ENCODE data around the gene FNDC3B. TPM values are rescaled to one million over a fixed set of nuclear protein-coding genes. Genes with fewer than 3 reads are reported as not detected.

FNDC3B gene
- total and polyA plus RNA-seq, 2 donors (not counting 3 experiments of a cell fraction or from before 2014, with no cell fraction given): 91.6 to 295 TPM

DNA sequence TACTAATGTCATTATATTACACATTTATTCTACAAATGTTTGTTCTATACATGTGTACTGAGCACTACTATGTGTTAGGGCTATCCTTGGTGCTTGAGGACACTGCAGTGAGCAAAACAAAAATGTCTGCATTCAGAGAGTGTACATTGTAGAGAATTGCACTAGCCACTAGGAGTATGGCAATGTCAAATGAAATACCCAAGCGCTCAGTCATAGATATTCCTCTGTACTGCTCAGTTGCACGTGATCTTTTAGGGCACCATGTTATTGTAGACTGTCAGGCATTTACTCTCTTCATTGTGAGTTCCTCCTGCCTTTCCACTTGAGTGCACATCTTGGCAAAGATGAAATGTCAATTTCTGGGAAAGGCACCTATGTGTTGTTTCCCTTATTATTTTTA is 36.8 kb downstream of the FNDC3B start:
- peaks cover 2% of the 10 kb centered on the region for H3K9me1 ChIP-seq (replicated peaks; ENCODE audit: control insufficient read depth, extremely low read depth, insufficient read depth, low read length)
- FAIRE-seq (no peak), DNase-seq (ENCODE audit: low read depth, low spot score) (no peak)
- peaks cover 99% of the 10 kb centered on the region for H3K79me2 ChIP-seq (ENCODE audit: control insufficient read depth, insufficient read depth, low read length)
- peaks cover 18% of the 10 kb centered on the region for H3K4me1 ChIP-seq (ENCODE audit: control insufficient read depth, extremely low read depth, insufficient read depth, low read length)
- H3K27me3 ChIP-seq (ENCODE audit: control insufficient read depth in 2 of 2, insufficient read depth in 2 of 2, low read length in 2 of 2): no peaks in the 10 kb centered on the region
- CTCF ChIA-PET: no interaction called here
- peaks cover 2 to 7% of the 10 kb centered on the region in 2 experiments for H3K36me3 ChIP-seq (ENCODE audit: control insufficient read depth in 2 of 2, extremely low read depth in 1 of 2, insufficient read depth in 2 of 2, low read length in 2 of 2)
- H3K9me3 ChIP-seq (replicated peaks; ENCODE audit: control insufficient read depth, insufficient read depth, low read length): no peaks in the 10 kb centered on the region
- H4K20me1 ChIP-seq (replicated peaks; ENCODE audit: control insufficient read depth, extremely low read depth, insufficient read depth, low read length): peaks cover 32% of the 10 kb centered on the region
- no peak overlapping the region for H2AFZ ChIP-seq (ENCODE audit: low read depth, low read length)
- dilution Hi-C loops (cut with MboI; ENCODE audit: extremely low pct_ligation_motif_present, low sequenced_read_pairs) (no loop called here), intact Hi-C loops (cut with micrococcal nuclease) (no loop called here)
- H3K27ac ChIP-seq (ENCODE audit: insufficient read depth, low read depth, low read length): no peak overlapping the region
- no peak overlapping the region for H3K9ac ChIP-seq (replicated peaks; ENCODE audit: extremely low read depth, insufficient read depth, low read length)
- no peak overlapping the region for H3K4me2 ChIP-seq (ENCODE audit: insufficient read depth, low read length)
- POLR2A ChIA-PET: interaction anchor here (0.7 kb wide), 1 partner anchor 466 kb away, joined by 3 read pairs; no protein-coding TSS in a partner anchor
- TF ChIP-seq JUN (IDR thresholded peaks at IDR 0.05; ENCODE audit: borderline replicate concordance, insufficient read depth, insufficient read length, low read depth): no peak
- TF ChIP-seq, protein P1, sequence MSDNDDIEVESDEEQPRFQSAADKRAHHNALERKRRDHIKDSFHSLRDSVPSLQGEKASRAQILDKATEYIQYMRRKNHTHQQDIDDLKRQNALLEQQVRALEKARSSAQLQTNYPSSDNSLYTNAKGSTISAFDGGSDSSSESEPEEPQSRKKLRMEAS (IDR thresholded peaks at IDR 0.05; ENCODE audit: insufficient read depth, insufficient read length): no peak
- TF ChIP-seq POLR2A (IDR thresholded peaks at IDR 0.05; ENCODE audit: low read depth, low read length): no peak
- no peak for TF ChIP-seq EZH2 (IDR thresholded peaks at IDR 0.05; ENCODE audit: borderline replicate concordance, low read depth, low read length, severe bottlenecking)
- TF ChIP-seq GATA2 (IDR thresholded peaks at IDR 0.05; ENCODE audit: insufficient read depth, insufficient read length, low read depth, low read length): no peak
- no peak for TF ChIP-seq CTCF (IDR thresholded peaks at IDR 0.05; ENCODE audit: extremely low read depth in 1 of 2, insufficient read depth in 1 of 2, low read depth in 1 of 2, low read length in 2 of 2)
- no peak for TF ChIP-seq MYC (IDR thresholded peaks at IDR 0.05; ENCODE audit: low read depth, low read length)
- no peak overlapping the region for H3K4me3 ChIP-seq (replicated peaks in 1 of 3; ENCODE audit: insufficient read depth in 1 of 3, low read depth in 1 of 3, low read length in 3 of 3)
- no TSS peak for BruUV-seq (replicated peaks)
